Measurements from ENCODE around the gene TBC1D22A. TPM values are rescaled to one million over a fixed set of nuclear protein-coding genes. Genes with fewer than 3 reads are reported as not detected.

TBC1D22A gene
- polyA plus RNA-seq, 1 of the 3 experiments (the other 2 are of a cell fraction): 16.5 TPM

DNA sequence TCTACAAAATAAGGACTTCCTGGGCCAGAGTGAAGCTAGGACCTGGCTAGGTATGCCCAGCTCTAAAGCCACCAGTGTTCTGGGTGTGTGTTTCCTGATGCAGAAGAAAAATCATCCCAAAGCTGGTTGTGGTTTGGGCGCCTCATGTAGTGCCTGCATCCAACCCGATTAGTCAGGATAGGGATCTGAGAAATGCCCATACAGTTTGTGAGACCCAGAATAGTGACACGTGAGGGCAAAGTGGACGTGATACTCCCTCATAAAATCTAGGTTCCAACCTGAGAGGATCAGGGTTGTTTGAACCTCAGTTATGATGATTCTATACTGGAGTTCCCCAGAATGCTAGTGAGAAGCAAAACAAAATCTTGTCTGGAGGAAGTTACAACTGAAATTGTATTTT lies 238.4 kb downstream of the TBC1D22A start:
- H2AFZ ChIP-seq (ENCODE audit: low read depth): no peak overlapping the region
- H3K4me1 ChIP-seq (ENCODE audit: control insufficient read depth in 1 of 2, insufficient read depth in 2 of 2, low read depth in 1 of 2, low read length in 1 of 2): no peaks in the 10 kb centered on the region; a peak in 1 of 4 replicates
- no peaks in the 10 kb centered on the region for H3K9me2 ChIP-seq
- no peak for DNase-seq
- ChIA-PET POLR2A (no interaction called here), CTCF (interaction anchor here (1.3 to 1.6 kb wide), 2 partner anchors 12 to 202 kb away, joined by 4 to 5 read pairs; no protein-coding TSS in a partner anchor)
- no peaks in the 10 kb centered on the region for H3K9me3 ChIP-seq
- no peaks in the 10 kb centered on the region for H4K20me1 ChIP-seq (ENCODE audit: insufficient read depth)
- peaks cover 0 to 10% of the 10 kb centered on the region in 2 experiments for H3K36me3 ChIP-seq (replicated peaks in 1 of 2; ENCODE audit: control insufficient read depth in 1 of 2, insufficient read depth in 2 of 2, low read length in 1 of 2)
- 92% methylated on average over 4 of the region's 4 CpGs for WGBS (ENCODE audit: low lambda C conversion rate)
- no peak for TF ChIP-seq TAF1 (IDR thresholded peaks at IDR 0.05; ENCODE audit: borderline replicate concordance, low read depth, low read length)
- TF ChIP-seq, protein P1, sequence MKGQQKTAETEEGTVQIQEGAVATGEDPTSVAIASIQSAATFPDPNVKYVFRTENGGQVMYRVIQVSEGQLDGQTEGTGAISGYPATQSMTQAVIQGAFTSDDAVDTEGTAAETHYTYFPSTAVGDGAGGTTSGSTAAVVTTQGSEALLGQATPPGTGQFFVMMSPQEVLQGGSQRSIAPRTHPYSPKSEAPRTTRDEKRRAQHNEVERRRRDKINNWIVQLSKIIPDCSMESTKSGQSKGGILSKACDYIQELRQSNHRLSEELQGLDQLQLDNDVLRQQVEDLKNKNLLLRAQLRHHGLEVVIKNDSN (IDR thresholded peaks at IDR 0.05; ENCODE audit: borderline replicate concordance, low read depth): no peak
- TF ChIP-seq GABPA (IDR thresholded peaks at IDR 0.05; ENCODE audit: low read depth): no peak
- TF ChIP-seq FOXJ3 (CRISPR knock-in tag; IDR thresholded peaks at IDR 0.05): no peak
- no peak for TF ChIP-seq MXI1 (IDR thresholded peaks at IDR 0.05; ENCODE audit: low read depth, low read length)
- no peak for TF ChIP-seq RCOR1 (IDR thresholded peaks at IDR 0.05; ENCODE audit: low read length)
- TF ChIP-seq, protein P2, sequence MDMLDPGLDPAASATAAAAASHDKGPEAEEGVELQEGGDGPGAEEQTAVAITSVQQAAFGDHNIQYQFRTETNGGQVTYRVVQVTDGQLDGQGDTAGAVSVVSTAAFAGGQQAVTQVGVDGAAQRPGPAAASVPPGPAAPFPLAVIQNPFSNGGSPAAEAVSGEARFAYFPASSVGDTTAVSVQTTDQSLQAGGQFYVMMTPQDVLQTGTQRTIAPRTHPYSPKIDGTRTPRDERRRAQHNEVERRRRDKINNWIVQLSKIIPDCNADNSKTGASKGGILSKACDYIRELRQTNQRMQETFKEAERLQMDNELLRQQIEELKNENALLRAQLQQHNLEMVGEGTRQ (IDR thresholded peaks at IDR 0.05; ENCODE audit: borderline replicate concordance, low read depth, low read length): no peak
- TF ChIP-seq EP300 (IDR thresholded peaks at IDR 0.05; ENCODE audit: borderline replicate concordance in 1 of 2, low read depth in 1 of 2, low read length in 1 of 2): no peak
- TF ChIP-seq TEAD4 (IDR thresholded peaks at IDR 0.05; ENCODE audit: borderline replicate concordance, insufficient read depth): no peak
- TF ChIP-seq YY1 (IDR thresholded peaks at IDR 0.05; ENCODE audit: low read depth): no peak
- TF ChIP-seq, protein P3, sequence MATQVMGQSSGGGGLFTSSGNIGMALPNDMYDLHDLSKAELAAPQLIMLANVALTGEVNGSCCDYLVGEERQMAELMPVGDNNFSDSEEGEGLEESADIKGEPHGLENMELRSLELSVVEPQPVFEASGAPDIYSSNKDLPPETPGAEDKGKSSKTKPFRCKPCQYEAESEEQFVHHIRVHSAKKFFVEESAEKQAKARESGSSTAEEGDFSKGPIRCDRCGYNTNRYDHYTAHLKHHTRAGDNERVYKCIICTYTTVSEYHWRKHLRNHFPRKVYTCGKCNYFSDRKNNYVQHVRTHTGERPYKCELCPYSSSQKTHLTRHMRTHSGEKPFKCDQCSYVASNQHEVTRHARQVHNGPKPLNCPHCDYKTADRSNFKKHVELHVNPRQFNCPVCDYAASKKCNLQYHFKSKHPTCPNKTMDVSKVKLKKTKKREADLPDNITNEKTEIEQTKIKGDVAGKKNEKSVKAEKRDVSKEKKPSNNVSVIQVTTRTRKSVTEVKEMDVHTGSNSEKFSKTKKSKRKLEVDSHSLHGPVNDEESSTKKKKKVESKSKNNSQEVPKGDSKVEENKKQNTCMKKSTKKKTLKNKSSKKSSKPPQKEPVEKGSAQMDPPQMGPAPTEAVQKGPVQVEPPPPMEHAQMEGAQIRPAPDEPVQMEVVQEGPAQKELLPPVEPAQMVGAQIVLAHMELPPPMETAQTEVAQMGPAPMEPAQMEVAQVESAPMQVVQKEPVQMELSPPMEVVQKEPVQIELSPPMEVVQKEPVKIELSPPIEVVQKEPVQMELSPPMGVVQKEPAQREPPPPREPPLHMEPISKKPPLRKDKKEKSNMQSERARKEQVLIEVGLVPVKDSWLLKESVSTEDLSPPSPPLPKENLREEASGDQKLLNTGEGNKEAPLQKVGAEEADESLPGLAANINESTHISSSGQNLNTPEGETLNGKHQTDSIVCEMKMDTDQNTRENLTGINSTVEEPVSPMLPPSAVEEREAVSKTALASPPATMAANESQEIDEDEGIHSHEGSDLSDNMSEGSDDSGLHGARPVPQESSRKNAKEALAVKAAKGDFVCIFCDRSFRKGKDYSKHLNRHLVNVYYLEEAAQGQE (IDR thresholded peaks at IDR 0.05; ENCODE audit: low read depth, low read length): no peak
- TF ChIP-seq ELF1 (IDR thresholded peaks at IDR 0.05): no peak
- no peak for TF ChIP-seq RFX5 (IDR thresholded peaks at IDR 0.05; ENCODE audit: low read length)
- TF ChIP-seq, protein P4, sequence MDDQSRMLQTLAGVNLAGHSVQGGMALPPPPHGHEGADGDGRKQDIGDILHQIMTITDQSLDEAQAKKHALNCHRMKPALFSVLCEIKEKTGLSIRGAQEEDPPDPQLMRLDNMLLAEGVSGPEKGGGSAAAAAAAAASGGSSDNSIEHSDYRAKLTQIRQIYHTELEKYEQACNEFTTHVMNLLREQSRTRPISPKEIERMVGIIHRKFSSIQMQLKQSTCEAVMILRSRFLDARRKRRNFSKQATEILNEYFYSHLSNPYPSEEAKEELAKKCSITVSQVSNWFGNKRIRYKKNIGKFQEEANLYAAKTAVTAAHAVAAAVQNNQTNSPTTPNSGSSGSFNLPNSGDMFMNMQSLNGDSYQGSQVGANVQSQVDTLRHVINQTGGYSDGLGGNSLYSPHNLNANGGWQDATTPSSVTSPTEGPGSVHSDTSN (IDR thresholded peaks at IDR 0.05): no peak
- no peak for TF ChIP-seq RAD21 (IDR thresholded peaks at IDR 0.05; ENCODE audit: low read length)
- TF ChIP-seq RXRA (IDR thresholded peaks at IDR 0.05; ENCODE audit: borderline replicate concordance, low read depth): no peak
- TF ChIP-seq NFIC (IDR thresholded peaks at IDR 0.05; ENCODE audit: borderline replicate concordance): no peak
- TF ChIP-seq TCF12 (IDR thresholded peaks at IDR 0.05): no peak
- no peaks in the 10 kb centered on the region for H3F3A ChIP-seq (replicated peaks; ENCODE audit: insufficient read depth)
- no peak overlapping the region for H3K4me2 ChIP-seq
- H3K4me3 ChIP-seq (ENCODE audit: low read depth in 2 of 2, low read length in 1 of 2): no peak overlapping the region
- no peaks in the 10 kb centered on the region for H3K79me2 ChIP-seq (ENCODE audit: insufficient read depth)
- H3K27me3 ChIP-seq (ENCODE audit: insufficient read depth): no peaks in the 10 kb centered on the region
- H3K9ac ChIP-seq: no peak overlapping the region
- H3K27ac ChIP-seq (ENCODE audit: low read depth in 2 of 2, low read length in 1 of 2): no peak overlapping the region
